Stimulated activated CD4-positive, alpha-beta T cell treated with anti-CD3 and anti-CD28 coated beads, Interleukin-12 subunit alpha, Interleukin-12 subunit beta, amount 100 ng/mL, for 24 hours (primary cell): ENCODE data around the gene TMEM54.

Source experiments
- DNase-seq, 2 experiments: peaks; one replicate each; pipeline ENCODE4 v3.0.0-alpha.2; 2020; ENCODE audit warnings: low read depth in 2 of 2

Gene TMEM54, protein sequence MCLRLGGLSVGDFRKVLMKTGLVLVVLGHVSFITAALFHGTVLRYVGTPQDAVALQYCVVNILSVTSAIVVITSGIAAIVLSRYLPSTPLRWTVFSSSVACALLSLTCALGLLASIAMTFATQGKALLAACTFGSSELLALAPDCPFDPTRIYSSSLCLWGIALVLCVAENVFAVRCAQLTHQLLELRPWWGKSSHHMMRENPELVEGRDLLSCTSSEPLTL

DNA sequence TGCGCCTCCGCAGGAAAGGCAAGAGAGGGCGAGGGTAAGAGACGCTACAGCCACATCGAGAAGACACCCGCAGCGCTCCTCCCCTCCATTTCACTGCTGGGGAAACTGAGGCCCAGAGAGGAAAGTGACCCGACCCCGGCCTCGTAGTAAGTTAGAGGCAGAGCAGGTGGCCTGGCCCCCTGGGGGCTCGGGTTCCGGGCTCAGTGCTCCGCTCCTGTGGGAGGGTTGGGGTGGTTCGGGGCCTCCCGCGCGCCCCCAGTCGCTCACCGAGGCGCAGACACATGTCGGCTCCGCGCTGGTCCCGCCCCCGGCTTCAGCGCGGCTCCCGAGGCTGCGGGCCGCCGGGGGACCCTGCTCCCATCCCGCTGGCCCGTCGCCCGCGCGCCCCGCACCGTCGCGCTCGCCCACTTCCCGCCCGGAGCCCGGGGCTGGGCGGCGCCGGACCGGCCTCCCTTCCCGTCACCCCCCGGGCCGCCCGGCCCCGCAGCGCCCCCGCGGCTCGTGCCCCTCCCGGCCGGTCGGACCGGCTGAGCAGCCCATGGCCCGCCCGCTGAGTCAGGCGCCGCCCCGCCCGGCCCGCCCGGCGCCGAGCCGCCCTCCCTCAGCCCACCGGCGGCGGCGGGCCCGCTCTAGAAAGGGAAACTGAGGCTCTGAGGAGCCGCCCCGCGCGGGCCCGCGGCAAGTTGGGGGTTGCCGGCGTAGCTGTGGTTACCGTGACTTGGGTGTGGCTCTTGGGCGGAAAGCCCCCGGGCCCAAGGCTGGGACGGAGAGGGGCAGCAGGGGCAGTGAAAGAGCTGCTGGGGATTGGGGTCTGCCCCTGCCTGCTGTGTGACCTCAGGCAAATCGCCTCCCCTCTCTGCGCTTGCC, at the start of gene TMEM54:
TMEM54 (minus strand) TSS at position 434 of the 867 bp plus-strand sequence; CDS start at position 283, 151 bp downstream.
- no peak for DNase-seq

DNA sequence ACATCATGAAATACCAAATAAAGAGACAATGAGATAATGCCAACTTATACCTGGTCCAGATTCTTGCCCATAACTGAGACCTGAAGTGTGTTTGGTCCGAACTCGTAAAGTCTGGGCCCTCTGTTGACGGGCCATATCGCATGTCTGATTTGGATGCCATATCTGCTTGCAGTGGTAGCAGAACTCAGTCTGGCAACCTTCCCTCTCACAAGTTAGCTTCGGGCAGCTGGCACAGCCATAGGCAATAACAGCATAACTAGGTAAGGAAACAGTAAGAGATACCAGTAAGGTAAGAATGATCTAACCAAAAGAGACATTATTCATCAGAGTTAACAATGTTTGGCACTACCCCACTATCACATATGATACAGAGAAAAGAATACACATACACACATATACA, 48.3 kb upstream of the TMEM54 start:
- no peak for DNase-seq

DNA sequence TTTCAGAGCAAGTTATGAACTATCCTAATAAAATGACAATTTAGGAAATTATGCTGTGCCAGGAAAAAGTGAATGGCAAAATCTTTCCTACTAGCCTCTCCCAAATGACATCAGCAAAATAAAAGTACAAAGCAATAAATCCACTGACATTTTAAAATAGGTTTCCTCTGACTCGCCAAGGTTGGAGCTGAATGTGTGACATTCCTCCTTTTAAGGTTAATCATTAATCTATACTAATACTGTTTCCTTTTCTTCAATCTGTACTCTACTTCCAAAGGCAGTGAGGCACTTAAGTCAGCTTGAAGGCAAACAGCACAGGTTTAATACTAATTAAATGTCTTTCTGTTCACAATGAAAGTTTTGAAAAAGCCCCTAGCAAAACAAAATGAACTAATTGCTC, 47.7 kb upstream of the TMEM54 start:
- no peak for DNase-seq

DNA sequence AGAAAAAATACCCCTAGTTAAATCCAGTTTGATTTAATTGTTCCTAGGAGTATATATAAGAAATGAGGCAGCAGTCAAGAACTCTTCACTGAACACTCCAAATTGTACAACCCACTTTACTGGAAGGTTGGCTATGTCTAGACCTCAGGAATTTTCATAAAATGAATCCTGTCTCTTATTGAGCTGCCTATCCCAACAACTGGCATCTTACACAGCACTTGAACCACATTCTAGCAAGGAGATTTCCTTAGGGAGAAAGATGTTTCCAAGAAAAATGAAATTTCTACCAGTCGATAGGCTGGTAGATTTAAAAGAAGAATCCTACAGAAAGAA, 47.2 kb upstream of the TMEM54 start:
- no peak for DNase-seq

DNA sequence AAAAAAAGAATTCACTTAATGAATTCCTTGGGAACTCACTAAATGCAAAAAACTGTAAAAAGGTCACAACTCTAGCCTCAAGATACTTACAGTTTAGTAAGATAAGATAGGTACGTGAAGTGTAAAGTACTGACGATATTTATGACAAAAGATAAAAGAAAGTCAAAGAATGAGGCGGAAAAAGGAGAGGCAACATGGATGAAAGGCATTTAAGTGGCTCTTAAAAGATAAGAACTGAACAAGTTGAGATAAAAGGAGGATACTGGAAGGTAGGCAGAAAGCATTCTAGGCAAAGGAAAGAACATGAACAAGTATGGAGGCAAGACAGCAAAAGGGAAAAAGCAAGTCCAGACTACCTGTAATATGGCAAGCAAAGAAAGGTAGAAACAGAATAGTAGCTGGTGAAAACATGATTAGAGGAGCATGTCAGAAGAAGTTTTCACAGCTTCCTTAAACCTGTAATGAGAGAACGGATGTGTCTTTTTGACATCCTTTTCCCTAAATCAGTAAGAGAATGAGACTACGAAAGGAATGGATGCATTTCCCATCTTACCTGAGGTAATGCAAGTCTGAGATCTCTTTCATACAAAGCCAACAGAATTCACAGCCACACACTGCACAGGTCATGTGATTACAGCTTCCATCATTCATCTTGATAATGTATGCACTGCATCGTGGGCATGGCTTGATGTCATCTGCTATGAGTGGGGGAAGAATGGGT, 46.6 kb upstream of the TMEM54 start:
- DNase-seq = no peak

DNA sequence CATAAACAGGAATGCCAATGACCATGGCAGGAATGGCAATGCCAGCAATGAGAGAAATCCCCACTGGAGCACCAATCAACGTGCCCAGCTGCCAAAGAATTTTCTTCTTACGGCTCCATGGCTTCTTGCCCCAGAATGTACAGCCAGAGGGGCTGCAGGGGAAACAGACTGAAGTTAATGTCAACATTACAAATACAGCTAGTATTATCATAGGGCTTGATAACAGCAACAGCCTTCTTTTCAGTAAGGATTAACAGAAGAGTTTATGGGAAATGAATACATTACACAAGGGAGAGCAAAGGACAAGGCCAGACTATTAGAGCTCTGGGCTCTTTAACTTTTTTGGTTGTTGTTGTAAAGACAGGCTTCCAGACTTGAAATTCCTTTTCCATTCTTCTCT, 45.2 kb upstream of the TMEM54 start:
- DNase-seq = no peak

DNA sequence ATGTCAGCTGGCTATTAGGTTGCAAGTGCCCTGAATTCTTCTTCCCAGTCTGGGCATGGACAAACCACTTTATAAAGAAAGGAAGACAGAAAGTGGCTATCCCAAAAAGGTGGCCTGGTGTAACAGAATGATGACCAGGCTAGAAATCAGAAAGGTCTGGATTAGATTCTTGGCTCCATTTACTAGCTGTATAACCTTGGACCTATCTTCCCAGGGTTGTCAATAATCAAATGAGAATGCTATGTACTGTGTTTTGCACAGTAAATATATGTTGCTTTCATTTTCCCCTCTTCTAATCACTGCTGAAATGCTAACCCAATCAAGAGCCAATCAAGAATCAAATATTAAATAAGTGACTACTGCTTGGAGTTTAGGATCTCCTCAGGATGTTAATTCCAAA, 43.0 kb upstream of the TMEM54 start:
- no peak for DNase-seq

DNA sequence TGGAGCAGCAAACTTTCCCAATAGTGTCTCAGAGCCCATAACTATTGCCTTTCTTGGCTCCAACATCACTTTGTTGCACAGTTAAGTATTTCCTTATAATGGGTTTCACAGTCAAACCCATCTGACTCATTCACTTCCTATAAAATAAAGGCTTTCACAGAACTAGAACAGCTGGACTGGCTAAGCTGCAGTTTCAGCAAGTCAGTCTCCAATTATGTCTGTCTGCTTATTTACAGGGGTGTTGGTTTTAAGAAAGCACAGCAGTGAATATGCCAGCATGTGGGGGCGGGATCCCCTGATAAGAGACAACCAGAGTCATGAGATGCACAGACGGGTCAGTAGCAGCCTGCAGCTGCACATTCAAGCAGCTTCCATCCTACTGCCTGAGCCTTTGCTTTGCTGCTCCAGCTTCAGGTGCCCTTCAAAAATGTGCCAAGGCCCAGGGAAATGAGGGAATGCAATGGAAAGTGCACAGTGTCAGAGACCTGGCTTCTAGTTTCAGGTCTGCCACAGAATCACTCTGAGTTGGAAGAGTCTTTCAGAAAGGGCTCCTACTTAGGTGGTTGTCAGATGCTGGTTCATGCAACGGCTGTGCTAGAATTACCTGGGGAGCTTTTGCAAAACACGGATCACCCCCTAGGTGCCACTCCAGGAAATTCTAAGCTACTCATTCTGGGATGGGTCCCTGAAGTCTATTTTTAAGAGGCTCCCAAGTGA, 38.6 kb upstream of the TMEM54 start:
- DNase-seq = peak in 1 of 2 experiments; percentile 18

DNA sequence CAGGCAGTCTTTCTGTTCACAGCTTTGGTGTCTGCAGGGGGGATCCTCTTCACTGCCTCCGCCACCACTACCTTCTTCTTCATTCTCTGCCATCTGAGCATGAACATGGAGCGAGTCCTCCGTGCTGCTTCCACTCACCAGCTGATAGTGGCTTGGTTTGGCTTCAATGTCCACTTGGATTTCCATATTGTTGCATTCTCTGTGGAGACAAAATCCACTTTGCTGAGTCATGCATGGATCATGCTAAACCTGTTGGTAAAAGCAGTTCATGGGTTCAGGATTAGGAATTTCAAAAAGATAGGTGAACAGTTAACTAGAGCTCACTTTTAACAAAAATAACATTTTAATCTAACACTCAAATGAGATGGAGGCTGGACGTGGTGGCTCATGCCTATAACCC, 35.9 kb upstream of the TMEM54 start:
- no peak for DNase-seq

DNA sequence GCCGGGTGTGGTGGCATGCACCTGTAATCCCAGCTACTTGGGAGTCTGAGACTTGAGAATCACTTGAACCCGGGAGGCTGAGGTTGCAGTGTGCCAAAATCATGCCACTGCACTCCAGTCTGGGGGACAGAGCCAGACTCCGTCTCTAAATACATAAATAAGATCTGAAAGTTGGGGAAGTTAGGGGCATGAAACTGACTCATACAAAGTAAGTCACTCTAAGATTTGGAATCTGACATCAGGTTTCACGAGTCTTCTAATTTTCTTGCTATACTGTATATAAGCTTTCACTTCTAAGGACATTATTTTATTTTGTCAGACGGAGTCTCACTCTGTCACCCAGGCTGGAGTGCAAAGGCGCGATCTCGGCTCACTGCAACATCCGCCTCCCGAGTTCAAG, 33.3 kb upstream of the TMEM54 start:
- no peak for DNase-seq

DNA sequence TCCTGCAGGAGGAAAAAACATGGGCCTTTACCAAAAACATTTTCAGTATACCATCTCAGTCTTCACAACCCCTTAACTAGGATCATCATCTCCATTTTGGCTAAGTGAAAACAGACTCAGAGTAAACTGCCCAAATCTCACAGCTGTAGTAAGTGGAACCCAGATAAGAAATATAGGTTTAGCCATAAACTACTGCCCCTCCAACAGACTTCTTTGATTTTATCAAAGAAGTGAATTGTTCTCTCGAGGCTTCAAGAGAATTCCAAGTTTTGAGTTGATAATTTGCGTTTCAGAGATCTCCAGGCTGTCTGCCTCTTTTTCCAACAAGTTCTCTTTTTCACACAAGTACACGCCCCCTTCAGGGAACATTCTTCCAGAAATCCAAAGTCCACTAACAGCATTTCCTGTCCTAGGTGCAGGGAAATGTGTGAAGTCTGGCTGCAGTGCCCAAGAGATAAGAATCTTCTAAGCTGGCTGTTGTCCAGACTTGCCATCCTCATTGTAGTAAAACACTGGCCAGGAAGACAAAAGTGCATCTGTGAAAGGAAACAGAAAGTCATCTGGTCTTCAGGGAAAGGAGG, 32.6 kb upstream of the TMEM54 start:
- no peak for DNase-seq

DNA sequence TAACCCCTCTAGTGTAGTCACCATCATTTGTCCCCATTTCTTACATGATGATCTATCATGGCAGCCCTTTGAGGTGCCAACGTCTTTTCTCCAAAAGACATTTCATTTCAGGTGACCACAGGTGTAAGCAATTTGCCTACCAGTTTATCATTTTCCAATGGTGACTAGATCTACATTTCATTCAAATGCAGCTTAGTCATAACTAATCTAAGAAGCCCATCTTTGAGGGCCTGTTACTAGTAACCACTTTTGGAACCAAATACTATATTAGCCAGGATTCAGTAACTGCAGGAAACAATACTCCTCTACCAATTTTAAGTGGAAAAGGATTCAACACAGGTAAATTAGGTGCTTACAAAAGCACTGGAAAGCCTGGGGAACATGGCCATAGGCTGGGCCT, 30.6 kb upstream of the TMEM54 start:
- no peak for DNase-seq

DNA sequence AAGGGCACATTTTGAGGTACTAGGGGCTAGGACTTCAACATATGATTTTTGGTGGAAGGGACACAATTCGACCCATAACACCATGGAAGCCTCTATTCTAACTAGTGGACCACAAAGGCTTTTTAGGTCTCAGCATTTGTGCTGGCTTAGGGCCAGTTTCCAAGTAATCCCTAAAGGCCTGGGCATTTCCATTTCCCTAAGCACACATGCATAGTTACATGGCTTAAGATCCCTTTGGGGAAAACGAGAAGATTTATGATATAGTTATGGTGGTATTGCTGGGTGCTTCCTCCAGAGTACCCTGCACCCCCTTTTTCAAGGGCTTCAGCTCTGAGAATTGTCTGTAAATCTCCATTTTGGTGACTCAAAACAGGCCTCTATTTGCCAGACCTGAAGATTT, 28.2 kb upstream of the TMEM54 start:
- DNase-seq = no peak

DNA sequence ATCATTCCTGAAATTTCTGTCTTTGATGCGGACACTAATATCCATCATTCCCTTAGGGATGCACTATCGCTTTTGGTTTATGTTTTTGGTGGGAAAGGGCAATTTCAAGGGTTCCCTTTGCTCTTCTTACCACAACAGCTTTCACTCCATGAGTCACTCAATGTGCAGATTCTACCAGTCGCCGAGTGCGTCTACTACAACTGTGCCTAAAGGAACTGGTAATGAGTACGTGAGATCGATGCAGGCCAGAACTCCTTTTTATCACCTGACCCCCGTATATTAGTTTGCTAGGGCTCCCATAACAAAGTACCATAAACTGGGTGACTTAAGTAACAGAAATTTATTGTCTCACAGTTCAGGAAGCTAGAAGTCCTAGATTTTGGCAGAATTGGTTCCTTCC, 27.5 kb upstream of the TMEM54 start:
- DNase-seq = no peak

DNA sequence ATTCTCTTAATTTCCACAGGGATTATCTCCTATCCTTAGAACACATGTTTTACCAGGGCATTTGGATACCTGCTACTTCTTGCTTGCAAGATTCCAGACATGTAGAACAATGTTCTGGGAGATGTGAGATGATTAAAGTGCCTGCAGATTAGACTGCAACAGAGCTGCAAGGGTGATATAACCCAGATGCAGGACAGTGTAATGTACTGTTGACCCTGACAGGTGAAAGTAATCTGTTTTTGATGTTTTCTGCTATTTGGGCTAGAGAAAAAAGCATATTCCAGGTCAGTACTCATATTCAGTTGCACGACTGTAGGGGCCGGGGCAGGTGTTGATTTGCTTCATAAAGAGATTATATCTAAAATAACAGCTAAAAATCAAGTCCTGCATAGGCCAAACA, 27.1 kb upstream of the TMEM54 start:
- DNase-seq = no peak

DNA sequence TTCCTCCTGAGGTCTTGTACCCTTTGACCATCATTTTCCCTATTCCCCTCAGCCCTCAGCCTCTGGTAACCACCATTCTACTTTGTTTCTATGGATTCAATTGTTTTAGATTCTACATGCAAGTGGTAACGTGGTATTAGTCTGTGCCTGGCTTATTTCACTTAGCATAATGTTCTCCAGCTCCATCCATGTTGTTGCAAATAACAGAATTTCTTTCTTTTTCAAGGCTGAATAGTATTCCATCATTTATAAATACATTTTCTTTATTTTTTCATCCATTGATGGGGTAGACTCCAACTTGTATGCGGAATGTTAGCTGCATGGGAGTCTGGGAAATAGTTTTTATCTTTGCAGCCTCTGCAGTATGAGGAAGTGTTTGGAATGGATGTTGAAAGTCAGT, 26.3 kb upstream of the TMEM54 start:
- no peak for DNase-seq

DNA sequence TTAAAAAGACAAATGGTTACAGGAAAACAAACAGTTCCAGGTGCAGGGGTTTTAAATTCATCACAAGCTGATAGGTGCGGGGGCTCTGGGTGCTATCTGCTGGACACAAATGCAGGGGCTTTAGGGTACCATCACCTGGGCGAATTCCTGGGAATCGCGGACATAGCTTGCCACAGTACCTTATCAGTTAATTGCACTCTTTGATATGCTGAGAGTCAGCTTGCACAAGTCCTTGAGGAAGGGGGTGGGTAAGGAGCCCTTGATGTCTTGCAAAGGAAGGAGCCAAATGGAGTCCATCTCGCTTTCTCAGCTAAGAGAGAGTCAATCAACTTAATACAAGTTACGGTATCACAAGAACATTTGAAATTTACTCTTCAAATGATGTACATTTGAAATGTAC, 25.4 kb upstream of the TMEM54 start:
- DNase-seq = no peak

DNA sequence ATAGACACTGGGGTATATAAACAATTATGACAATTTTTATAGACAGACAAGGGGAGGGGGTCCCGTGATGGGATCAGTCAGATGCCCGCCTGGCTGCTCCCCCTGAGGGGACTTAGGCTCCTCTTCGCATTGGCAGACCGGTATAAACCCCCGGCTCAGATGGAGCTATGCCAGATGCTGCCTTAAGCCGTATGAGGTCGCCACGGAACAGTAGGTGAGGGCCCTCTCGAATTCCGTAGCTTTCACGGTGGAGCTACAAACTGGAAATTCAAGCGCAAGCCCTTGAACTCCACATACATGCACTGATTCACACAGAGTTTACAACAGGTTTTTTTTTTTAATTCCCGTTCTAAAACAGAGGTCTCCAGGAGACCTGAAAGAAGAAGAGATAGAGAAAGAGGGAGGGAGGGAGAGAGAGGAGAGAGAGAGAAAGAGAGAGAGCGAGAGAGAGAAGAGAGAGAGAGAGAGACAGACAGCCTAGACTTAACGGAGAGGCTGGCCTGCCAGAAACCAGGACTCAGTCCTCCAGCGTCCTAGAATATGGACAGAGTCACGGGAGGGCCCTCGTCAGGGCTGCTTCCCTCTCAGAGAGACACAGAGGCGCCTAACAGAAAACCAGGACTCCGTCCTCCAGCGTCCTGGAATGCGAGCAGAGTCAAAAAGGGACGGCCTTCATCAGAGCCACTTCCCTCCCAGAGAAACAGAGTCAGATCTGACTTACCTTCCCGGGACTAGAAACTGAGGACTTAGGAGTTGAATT, 24.4 kb upstream of the TMEM54 start:
- no peak for DNase-seq

DNA sequence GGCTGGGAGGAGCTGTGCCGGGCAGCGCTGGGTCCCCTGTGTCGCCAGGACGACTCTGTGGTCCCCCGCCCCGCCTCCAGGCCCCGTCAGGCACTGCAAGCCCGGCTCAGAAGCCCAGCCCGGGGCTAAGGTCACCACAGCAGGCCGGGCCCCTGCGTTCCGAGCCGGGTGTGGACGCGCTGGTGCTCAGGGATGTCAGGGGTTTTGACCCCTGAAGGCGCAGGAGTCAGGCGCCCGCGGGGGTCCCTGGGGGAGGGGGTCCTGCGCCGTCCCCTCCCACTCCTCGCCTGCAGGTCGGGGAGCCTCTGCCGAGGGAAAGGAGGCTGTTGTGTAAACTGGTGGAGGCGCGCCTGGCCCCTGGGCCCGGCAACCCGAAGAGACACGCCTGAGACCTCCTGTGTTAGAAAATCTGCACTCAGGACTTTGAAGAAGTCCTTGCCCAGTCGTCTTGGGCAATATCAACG, 23.7 kb upstream of the TMEM54 start:
- no peak for DNase-seq

DNA sequence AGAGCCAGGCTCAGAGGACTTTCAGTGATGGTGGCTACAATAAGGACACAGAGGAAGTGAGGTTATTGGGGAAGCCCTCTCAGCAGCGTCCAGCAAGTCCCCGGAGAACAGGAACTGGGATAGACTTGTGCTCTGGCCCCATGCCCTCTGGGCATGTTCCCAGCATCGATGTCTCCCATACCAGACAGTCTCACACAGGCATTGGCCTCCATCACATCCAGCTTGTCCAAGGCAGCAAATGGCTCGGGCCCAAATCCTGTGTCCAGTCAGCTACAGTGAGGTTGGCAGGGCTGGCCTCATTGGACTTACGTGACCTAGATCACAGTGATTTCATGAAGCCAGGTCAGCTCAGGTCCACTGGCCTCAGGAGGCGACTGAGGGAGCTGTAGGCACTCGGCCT, 19.6 kb upstream of the TMEM54 start:
- DNase-seq = no peak
